IMR-90 (cell line): ENCODE measurements around the gene APOC1. TPM values are rescaled to one million over a fixed set of nuclear protein-coding genes. Genes with fewer than 3 reads are reported as not detected.

ENCODE experiments used
- ATAC-seq: fragments of 200-7000 bp; cut with Tn5 transposase; 2 replicates; pipeline ENCODE4 v1.9.1; 2020; ENCODE audit warnings: low read depth, mild to moderate bottlenecking, moderate library complexity
- BruUV-seq: library from RNA; stranded (reverse); fragments of 400-500 nt; replicated peaks from 2 replicates; lab custom pipeline; 2021; lab: Mats Ljungman, UMichigan
- CTCF ChIA-PET: fragments of 300-600 bp; formaldehyde crosslinking; extraction: SDS; loops from one replicate; lab custom pipeline; 2021; ENCODE audit warnings: antibody characterized with exemption; lab: Yijun Ruan, JAX
- POLR2A ChIA-PET: fragments of 300-600 bp; sonication (Branson Sonifier 250); formaldehyde crosslinking; loops from one replicate; lab custom pipeline; 2022; ENCODE audit warnings: antibody characterized with exemption; ENCODE audit not compliant: unreplicated experiment; lab: Charles Lee
- DNase-seq: peaks from one replicate; pipeline ENCODE4 v3.0.0; 2013
- H2AFZ ChIP-seq: replicated peaks from 2 replicates; pipeline ENCODE3; 2013; ENCODE audit warnings: low read length, mild to moderate bottlenecking; ENCODE audit not compliant: poor library complexity
- H2AK5ac ChIP-seq: 2 replicates; pipeline ENCODE4 v1.6.1; 2013; ENCODE audit warnings: low read depth, low read length, inconsistent platforms
- H2AK9ac ChIP-seq: replicated peaks from 2 replicates; pipeline ENCODE3; 2013; ENCODE audit warnings: mild to moderate bottlenecking, low read depth, low read length, moderate library complexity; ENCODE audit not compliant: poor library complexity
- H2BK120ac ChIP-seq: 2 replicates; pipeline ENCODE4 v1.6.1; 2013; ENCODE audit warnings: low read depth, low read length, inconsistent platforms
- H2BK15ac ChIP-seq: 3 replicates; pipeline ENCODE4 v1.6.1; 2013; ENCODE audit warnings: low read depth, low read length, inconsistent platforms
- H2BK20ac ChIP-seq: 2 replicates; pipeline ENCODE4 v1.6.1; 2013; ENCODE audit warnings: low read depth, mild to moderate bottlenecking, inconsistent platforms, low read length, moderate library complexity
- H2BK5ac ChIP-seq: 2 replicates; pipeline ENCODE4 v1.6.1; 2013; ENCODE audit warnings: mild to moderate bottlenecking, low read depth, low read length, inconsistent platforms; ENCODE audit not compliant: poor library complexity, severe bottlenecking
- H3K14ac ChIP-seq: replicated peaks from 2 replicates; pipeline ENCODE4 v1.6.1; 2013; ENCODE audit warnings: low read depth, low read length, inconsistent platforms
- H3K18ac ChIP-seq: 2 replicates; pipeline ENCODE4 v1.6.1; 2013; ENCODE audit warnings: low read depth, low read length, control low read depth
- H3K23ac ChIP-seq: 2 replicates; pipeline ENCODE4 v1.6.1; 2013; ENCODE audit warnings: low read depth, low read length, inconsistent platforms
- H3K27ac ChIP-seq: 2 replicates; pipeline ENCODE4 v1.5.1; 2013; ENCODE audit warnings: mild to moderate bottlenecking, control low read depth, low read length; ENCODE audit not compliant: insufficient read depth
- H3K27me3 ChIP-seq: 2 replicates; pipeline ENCODE4 v1.6.1; 2013; ENCODE audit warnings: low read length; ENCODE audit not compliant: control insufficient read depth, insufficient read depth
- H3K36me3 ChIP-seq: 2 replicates; pipeline ENCODE4 v1.6.1; 2013; ENCODE audit warnings: low read length, mixed read lengths; ENCODE audit not compliant: control insufficient read depth, insufficient read depth
- H3K4ac ChIP-seq: 2 replicates; pipeline ENCODE4 v1.6.1; 2013; ENCODE audit warnings: low read depth, low read length, inconsistent platforms
- H3K4me1 ChIP-seq: 2 replicates; pipeline ENCODE4 v1.6.1; 2013; ENCODE audit warnings: low read length, mixed read lengths; ENCODE audit not compliant: control insufficient read depth, insufficient read depth
- H3K4me2 ChIP-seq: 2 replicates; pipeline ENCODE4 v1.6.1; 2013; ENCODE audit warnings: low read depth, mild to moderate bottlenecking, control low read depth, low read length, moderate library complexity
- H3K4me3 ChIP-seq: 2 replicates; pipeline ENCODE4 v1.5.1; 2013; ENCODE audit warnings: low read depth, mild to moderate bottlenecking, control low read depth, low read length, moderate library complexity; ENCODE audit not compliant: insufficient read depth
- H3K56ac ChIP-seq: 2 replicates; pipeline ENCODE4 v1.6.1; 2013; ENCODE audit warnings: low read length, inconsistent platforms; ENCODE audit not compliant: insufficient read depth; ENCODE audit errors: extremely low read depth
- H3K79me1 ChIP-seq, 2 experiments: 2 replicates each; pipeline ENCODE4 v1.6.1; 2013; ENCODE audit warnings: low read length in 2 of 2, inconsistent platforms in 1 of 2, low read depth in 1 of 2
- H3K9ac ChIP-seq: 2 replicates; pipeline ENCODE4 v1.6.1; 2013; ENCODE audit warnings: low read depth, low read length, control low read depth
- H3K9me1 ChIP-seq: 2 replicates; pipeline ENCODE4 v1.6.1; 2013; ENCODE audit warnings: low read length, inconsistent platforms; ENCODE audit not compliant: insufficient read depth
- H3K9me3 ChIP-seq: 2 replicates; pipeline ENCODE4 v1.6.1; 2013; ENCODE audit warnings: low read length; ENCODE audit not compliant: control insufficient read depth, insufficient read depth
- H4K20me1 ChIP-seq: 2 replicates; pipeline ENCODE4 v1.6.1; 2013; ENCODE audit warnings: low read length, inconsistent platforms; ENCODE audit not compliant: insufficient read depth
- H4K5ac ChIP-seq: 2 replicates; pipeline ENCODE4 v1.6.1; 2013; ENCODE audit warnings: mild to moderate bottlenecking, low read depth, low read length, control low read depth
- H4K8ac ChIP-seq, 2 experiments: 2 replicates each; pipeline ENCODE4 v1.6.1; 2013; ENCODE audit warnings: low read depth in 2 of 2, low read length in 2 of 2, control low read depth in 1 of 2, inconsistent platforms in 1 of 2
- H4K91ac ChIP-seq: 2 replicates; pipeline ENCODE4 v1.6.1; 2013; ENCODE audit warnings: low read depth, low read length, inconsistent platforms; ENCODE audit not compliant: insufficient read depth
- BHLHE40 ChIP-seq: fragments of 150-350 bp; IDR thresholded peaks from 2 replicates; pipeline ENCODE4 v1.6.1; 2016; ENCODE audit warnings: mild to moderate bottlenecking, low read depth, low read length
- CEBPB ChIP-seq: IDR thresholded peaks from 2 replicates; pipeline ENCODE4 v1.6.1; 2012; ENCODE audit warnings: low read depth, low read length, improper control_type of control experiment
- CHD1 ChIP-seq: IDR thresholded peaks from 2 replicates; pipeline ENCODE4 v1.6.1; 2012; ENCODE audit warnings: low read depth, low read length, improper control_type of control experiment
- FOS ChIP-seq: fragments of 150-350 bp; IDR thresholded peaks from 2 replicates; pipeline ENCODE4 v1.6.1; 2016; ENCODE audit warnings: low read depth, low read length
- MAFK ChIP-seq: IDR thresholded peaks from 2 replicates; pipeline ENCODE4 v1.6.1; 2012; ENCODE audit warnings: low read depth, low read length, improper control_type of control experiment
- MAZ ChIP-seq: IDR thresholded peaks from 2 replicates; pipeline ENCODE4 v1.6.1; 2012; ENCODE audit warnings: low read depth, mild to moderate bottlenecking, low read length, improper control_type of control experiment, moderate library complexity, borderline replicate concordance
- MXI1 ChIP-seq: IDR thresholded peaks from 2 replicates; pipeline ENCODE4 v1.6.1; 2012; ENCODE audit warnings: low read depth, mild to moderate bottlenecking, low read length, moderate library complexity, borderline replicate concordance
- NFE2L2 ChIP-seq: fragments of 150-350 bp; IDR thresholded peaks from 2 replicates; pipeline ENCODE4 v1.6.1; 2016; ENCODE audit warnings: low read depth, mild to moderate bottlenecking, low read length
- POLR2A ChIP-seq: IDR thresholded peaks from 2 replicates; pipeline ENCODE4 v1.6.1; 2012; ENCODE audit warnings: mild to moderate bottlenecking, low read depth, low read length
- RAD21 ChIP-seq: IDR thresholded peaks from 2 replicates; pipeline ENCODE4 v1.6.1; 2012; ENCODE audit warnings: low read length, improper control_type of control experiment
- RCOR1 ChIP-seq: IDR thresholded peaks from 2 replicates; pipeline ENCODE4 v1.6.1; 2012; ENCODE audit warnings: mild to moderate bottlenecking, low read length, improper control_type of control experiment; ENCODE audit not compliant: insufficient replicate concordance
- RFX5 ChIP-seq: IDR thresholded peaks from 2 replicates; pipeline ENCODE4 v1.8.0; 2012; ENCODE audit warnings: low read depth, mild to moderate bottlenecking, low read length, moderate library complexity
- SMC3 ChIP-seq: fragments of 150-350 bp; IDR thresholded peaks from 2 replicates; pipeline ENCODE4 v1.6.1; 2016; ENCODE audit warnings: low read depth, mild to moderate bottlenecking, antibody characterized with exemption, low read length, moderate library complexity
- USF2 ChIP-seq: fragments of 150-350 bp; IDR thresholded peaks from 2 replicates; pipeline ENCODE4 v1.6.1; 2017; ENCODE audit warnings: mild to moderate bottlenecking, antibody characterized with exemption, low read length, low read depth
- WGBS, 2 experiments: methylation state at CpG; one replicate each; pipeline versions ENCODE4 v1.1.5 to v1.1.7; 2013; ENCODE audit warnings: missing lambda C conversion rate in 2 of 2; ENCODE audit not compliant: insufficient read length in 1 of 2; ENCODE audit errors: extremely low coverage in 2 of 2; 5-methylcytosine and 5-hydroxymethylcytosine counted together
- dilution Hi-C: fragments of 300-500 bp; cut with HindIII; formaldehyde crosslinking; loops from one replicate; pipeline ENCODE4 v1.14.3; 2018; ENCODE audit warnings: low sequenced_read_pairs; ENCODE audit not compliant: unreplicated experiment
- in situ Hi-C: fragments of 300-500 bp; cut with MboI; formaldehyde crosslinking; loops from 3 replicates; pipeline ENCODE4 v1.14.3; 2019; ENCODE audit warnings: low sequenced_read_pairs, inconsistent platforms, mixed read lengths
- intact Hi-C: fragments of 100-400 bp; cut with micrococcal nuclease; formaldehyde crosslinking; loops from 2 replicates; pipeline ENCODE4 v1.10.0; 2022
- polyA plus RNA-seq, 3 experiments: library from polyadenylated mRNA; depleted of rRNA; stranded (reverse); fragments of >200 nt; gene quantifications; 2 replicates each; pipeline ENCODE4 v1.2.3, GENCODE V29; 2012; ENCODE audit warnings: low replicate concordance in 1 of 3
- total RNA-seq: library from RNA; depleted of rRNA; stranded (reverse); fragments of >200 nt; gene quantifications from 2 replicates; pipeline ENCODE4 v1.2.3, GENCODE V29; 2012
- TF ChIP-seq, protein P1 (sequence below): conservative IDR thresholded peaks from 2 replicates; pipeline ENCODE4 v1.5.1; 2012; ENCODE audit warnings: mild to moderate bottlenecking, low read depth, low read length, improper control_type of control experiment
- TF ChIP-seq, protein P2 (sequence below): fragments of 150-350 bp; IDR thresholded peaks from 2 replicates; pipeline ENCODE4 v1.6.1; 2016; ENCODE audit warnings: low read depth, mild to moderate bottlenecking, low read length, moderate library complexity, borderline replicate concordance

Gene APOC1
- total and polyA plus RNA-seq, 2 of the 4 experiments (the other 2 are of a cell fraction), result 1.1 TPM; not detected in 1

- Histone ChIP-seq H2BK20ac (no peak overlapping the region), H3K4ac (peak overlapping the region; percentile 99), H2BK15ac (peak overlapping the region; percentile 40; the same call in 1 of the 3 replicates), H3K9me1 (peaks cover 9% of the 10 kb centered on the region; the same call in 1 of the 2 replicates), H4K5ac (peak overlapping the region; percentile 81), H3K36me3 (peaks cover 2% of the 10 kb centered on the region; the same call in 1 of the 2 replicates), H3K9ac (peak overlapping the region; percentile 99), H4K91ac (peak overlapping the region; percentile 94), H3K27ac (peak overlapping the region; percentile 95), H4K8ac (peak overlapping the region; percentile 72 to 100), H3K4me1 (peaks cover 7% of the 10 kb centered on the region), H2BK120ac (0 out of 2 replicates have a peak overlapping the region, but pooled peaks have one; percentile 63), H3K56ac (peak overlapping the region; percentile 100), H2AK9ac (peak overlapping the region; percentile 96), H2AK5ac (peak overlapping the region; percentile 86), H3K27me3 (no peaks in the 10 kb centered on the region), H2BK5ac (peak overlapping the region; percentile 99), H3K4me3 (peak overlapping the region; percentile 72), H2AFZ (peak overlapping the region; percentile 100), H3K14ac (peak overlapping the region; percentile 95), H3K18ac (peak overlapping the region; percentile 43; the same call in 1 of the 2 replicates), H3K79me1 (peaks cover 2 to 51% of the 10 kb centered on the region in 2 experiments; a peak in 3 of 4 replicates), H3K4me2 (peak overlapping the region; percentile 92), H3K9me3 (no peaks in the 10 kb centered on the region), H3K23ac (peak overlapping the region; percentile 74; the same call in 1 of the 2 replicates), H4K20me1 (peaks cover 38% of the 10 kb centered on the region)
- BruUV-seq, result no TSS peak
- in situ Hi-C loops, result loop anchor here (5.0 to 10.0 kb wide), 2 partner anchors 42 to 269 kb away; partner anchors contain the start of gene APOC1
- TF ChIP-seq, protein P1, sequence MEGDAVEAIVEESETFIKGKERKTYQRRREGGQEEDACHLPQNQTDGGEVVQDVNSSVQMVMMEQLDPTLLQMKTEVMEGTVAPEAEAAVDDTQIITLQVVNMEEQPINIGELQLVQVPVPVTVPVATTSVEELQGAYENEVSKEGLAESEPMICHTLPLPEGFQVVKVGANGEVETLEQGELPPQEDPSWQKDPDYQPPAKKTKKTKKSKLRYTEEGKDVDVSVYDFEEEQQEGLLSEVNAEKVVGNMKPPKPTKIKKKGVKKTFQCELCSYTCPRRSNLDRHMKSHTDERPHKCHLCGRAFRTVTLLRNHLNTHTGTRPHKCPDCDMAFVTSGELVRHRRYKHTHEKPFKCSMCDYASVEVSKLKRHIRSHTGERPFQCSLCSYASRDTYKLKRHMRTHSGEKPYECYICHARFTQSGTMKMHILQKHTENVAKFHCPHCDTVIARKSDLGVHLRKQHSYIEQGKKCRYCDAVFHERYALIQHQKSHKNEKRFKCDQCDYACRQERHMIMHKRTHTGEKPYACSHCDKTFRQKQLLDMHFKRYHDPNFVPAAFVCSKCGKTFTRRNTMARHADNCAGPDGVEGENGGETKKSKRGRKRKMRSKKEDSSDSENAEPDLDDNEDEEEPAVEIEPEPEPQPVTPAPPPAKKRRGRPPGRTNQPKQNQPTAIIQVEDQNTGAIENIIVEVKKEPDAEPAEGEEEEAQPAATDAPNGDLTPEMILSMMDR, result no peak
- no peak for TF ChIP-seq BHLHE40
- no peak for TF ChIP-seq FOS
- no peak for TF ChIP-seq USF2
- TF ChIP-seq, protein P2, sequence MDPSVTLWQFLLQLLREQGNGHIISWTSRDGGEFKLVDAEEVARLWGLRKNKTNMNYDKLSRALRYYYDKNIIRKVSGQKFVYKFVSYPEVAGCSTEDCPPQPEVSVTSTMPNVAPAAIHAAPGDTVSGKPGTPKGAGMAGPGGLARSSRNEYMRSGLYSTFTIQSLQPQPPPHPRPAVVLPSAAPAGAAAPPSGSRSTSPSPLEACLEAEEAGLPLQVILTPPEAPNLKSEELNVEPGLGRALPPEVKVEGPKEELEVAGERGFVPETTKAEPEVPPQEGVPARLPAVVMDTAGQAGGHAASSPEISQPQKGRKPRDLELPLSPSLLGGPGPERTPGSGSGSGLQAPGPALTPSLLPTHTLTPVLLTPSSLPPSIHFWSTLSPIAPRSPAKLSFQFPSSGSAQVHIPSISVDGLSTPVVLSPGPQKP, result no peak
- no peak for TF ChIP-seq CEBPB
- TF ChIP-seq MAFK, result no peak
- TF ChIP-seq RFX5, result no peak
- no peak for TF ChIP-seq NFE2L2
- no peak for TF ChIP-seq POLR2A
- no peak for TF ChIP-seq MXI1
- no peak for TF ChIP-seq RCOR1
- no peak for TF ChIP-seq CHD1
- TF ChIP-seq RAD21, result no peak
- no peak for TF ChIP-seq MAZ
- no peak for TF ChIP-seq SMC3
- DNase-seq, result no peak
- ChIA-PET CTCF (interaction anchor here (1.2 kb wide), 1 partner anchor 49 kb away, joined by 3 read pairs; no protein-coding TSS in a partner anchor), POLR2A (no interaction called here)
- 67% methylated on average over 1 of the region's 13 CpGs; no CpG with 5 or more reads in 1 of the 2 experiments for WGBS, 2 experiments
- no peak for ATAC-seq
- intact Hi-C loops, result loop anchor here (10.0 kb wide), 1 partner anchor 379 kb away; no protein-coding TSS in a partner anchor
- dilution Hi-C loops, result no loop called here
Measured at GRCh38 chr19:44954278-44954648, 39.9 kb downstream of the APOC1 start.
